ENCODE data around the gene RCAN2. TPM values are rescaled to one million over a fixed set of nuclear protein-coding genes. Genes with fewer than 3 reads are reported as not detected.

The RCAN2 gene
- total RNA-seq, 4 donors from 2014 or later, result 28.7 to 79.1 (median 36.3) TPM

GRCh38 chr6:46175446-46175845 is 315.8 kb downstream of the RCAN2 start:
- no peak for DNase-seq (ENCODE audit: extremely low spot score)
- H3K9me3 ChIP-seq, result no peaks in the 10 kb centered on the region
- H3K27me3 ChIP-seq, result peaks cover 0 to 7% (median 2%) of the 10 kb centered on the region in 4 donors
- H3K36me3 ChIP-seq, result no peaks in the 10 kb centered on the region
- H3K27ac ChIP-seq (replicated peaks in 1 of 4), result no peak overlapping the region
- intact Hi-C loops (cut with DNase I), result no loop called here
- 87% methylated on average over 4 of the region's 4 CpGs for WGBS
- H3K4me1 ChIP-seq, result peaks cover 0 to 9% (median 9%) of the 10 kb centered on the region in 4 donors
- TF ChIP-seq POLR2AphosphoS5 (IDR thresholded peaks at IDR 0.05) (no peak), POLR2A (IDR thresholded peaks at IDR 0.05; ENCODE audit: low read depth) (no peak), EP300 (IDR thresholded peaks at IDR 0.05) (no peak), CTCF (IDR thresholded peaks at IDR 0.05) (no peak)
- no peak overlapping the region for H3K4me3 ChIP-seq

DNA sequence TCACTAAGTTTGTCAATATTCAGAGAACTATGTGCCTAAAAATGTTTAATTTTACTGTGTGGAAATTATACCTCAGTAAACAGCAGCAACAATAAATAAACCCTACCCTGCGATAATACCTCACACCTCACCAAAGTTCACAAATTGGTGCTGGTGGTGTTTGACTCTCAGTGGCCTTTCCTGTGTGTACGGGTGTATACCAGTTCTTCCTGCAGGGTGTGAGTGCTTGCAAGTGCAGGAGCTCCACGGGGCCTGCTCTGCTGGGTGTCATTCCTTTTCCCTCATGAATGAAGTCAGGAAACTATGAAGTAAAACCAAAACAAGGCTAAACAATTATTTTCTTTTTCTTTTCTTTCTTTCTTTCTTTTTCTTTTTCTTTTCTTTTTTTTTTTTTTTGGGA is 316.3 kb downstream of the RCAN2 start:
- no peak overlapping the region for H3K4me3 ChIP-seq
- H3K4me1 ChIP-seq, result peaks cover 0 to 14% (median 13%) of the 10 kb centered on the region in 4 donors
- 67% methylated on average over 3 of the region's 3 CpGs for WGBS
- no peak for TF ChIP-seq POLR2AphosphoS5 (IDR thresholded peaks at IDR 0.05)
- no peak for TF ChIP-seq POLR2A (IDR thresholded peaks at IDR 0.05; ENCODE audit: low read depth)
- TF ChIP-seq CTCF (IDR thresholded peaks at IDR 0.05), result no peak
- TF ChIP-seq EP300 (IDR thresholded peaks at IDR 0.05), result no peak
- H3K36me3 ChIP-seq, result no peaks in the 10 kb centered on the region
- H3K27me3 ChIP-seq, result peaks cover 0 to 12% (median 3%) of the 10 kb centered on the region in 4 donors
- intact Hi-C loops (cut with DNase I), result no loop called here
- no peak for DNase-seq (ENCODE audit: extremely low spot score)
- no peaks in the 10 kb centered on the region for H3K9me3 ChIP-seq
- H3K27ac ChIP-seq (replicated peaks in 1 of 4), result no peak overlapping the region

DNA sequence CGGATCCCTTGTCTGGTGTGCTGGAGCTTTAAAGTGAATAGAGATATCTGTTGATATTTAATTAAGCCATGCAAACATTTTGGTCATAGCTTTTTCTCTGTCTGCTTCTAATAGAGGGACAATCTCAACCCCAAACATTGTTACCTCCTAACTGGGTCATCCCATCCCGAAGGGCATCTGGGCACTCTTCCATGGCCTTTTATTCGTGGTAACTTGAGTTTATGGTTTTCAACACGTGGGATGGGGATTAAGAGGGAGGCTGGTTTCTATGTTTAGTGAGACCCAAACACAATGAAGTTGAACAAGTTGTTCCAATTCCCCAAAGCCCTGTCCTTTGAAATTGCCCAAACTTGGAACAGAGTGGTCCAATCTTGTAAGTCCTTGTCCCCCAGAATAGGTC is 319.1 kb downstream of the RCAN2 start:
- intact Hi-C loops (cut with DNase I), result no loop called here
- no peaks in the 10 kb centered on the region for H3K36me3 ChIP-seq
- H3K27me3 ChIP-seq, result peaks cover 0 to 12% (median 3%) of the 10 kb centered on the region in 4 donors
- 88% methylated on average over 4 of the region's 4 CpGs for WGBS
- TF ChIP-seq CTCF (IDR thresholded peaks at IDR 0.05) (no peak), POLR2A (IDR thresholded peaks at IDR 0.05; ENCODE audit: low read depth) (no peak), EP300 (IDR thresholded peaks at IDR 0.05) (no peak), POLR2AphosphoS5 (IDR thresholded peaks at IDR 0.05) (no peak)
- H3K27ac ChIP-seq (replicated peaks in 1 of 4), result no peak overlapping the region
- H3K9me3 ChIP-seq, result no peaks in the 10 kb centered on the region
- H3K4me1 ChIP-seq, result peaks cover 0 to 14% (median 13%) of the 10 kb centered on the region in 4 donors
- no peak for DNase-seq (ENCODE audit: extremely low spot score)
- H3K4me3 ChIP-seq, result no peak overlapping the region

Other genes starting within 250 kb of the RCAN2 start
- 10 to 100 TPM in 1 of 4 donors, 1 to 10 TPM in 3; 7.0 to 10.4 (median 7.8) TPM for gene CYP39A1, start 161.4 kb upstream of the RCAN2 start, total RNA-seq
- 10 to 100 TPM; 13.3 to 26.2 (median 21.3) TPM for gene SLC25A27, start 161.5 kb upstream of the RCAN2 start, total RNA-seq
- gene TDRD6, start 196.4 kb upstream of the RCAN2 start, total RNA-seq, result 1 to 10 TPM in 2 of 4 donors, under 1 TPM in 2; 0.13 to 2.1 (median 0.74) TPM
- gene PLA2G7, start 243.9 kb upstream of the RCAN2 start, total RNA-seq, result under 1 TPM in 2 of 4 donors, not detected in 2; 0.26 to 0.29 TPM

Data from esophagus muscularis mucosa (tissue), 4 donors.